GM12864 (cell line): ENCODE results near the gene NXF1.

Experiments used
- DNase-seq: peaks from one replicate; pipeline ENCODE4 v3.0.0-alpha.2; 2011; ENCODE audit warnings: low read depth
- H3K4me3 ChIP-seq: 2 replicates; pipeline ENCODE4 v1.5.1; 2011; ENCODE audit warnings: mild to moderate bottlenecking, low read depth, low read length, control low read depth
- TF ChIP-seq, protein P1 (sequence below): IDR thresholded peaks from 2 replicates; pipeline ENCODE4 v1.5.1; 2011; ENCODE audit warnings: low read depth, mild to moderate bottlenecking, moderate library complexity, low read length, control low read depth, inconsistent platforms; ENCODE audit errors: missing control alignments

NXF1 gene

GRCh38 chr11:62792202-62792575 is 13.1 kb downstream of the NXF1 start:
- DNase-seq: no peak
- TF ChIP-seq, protein P1, sequence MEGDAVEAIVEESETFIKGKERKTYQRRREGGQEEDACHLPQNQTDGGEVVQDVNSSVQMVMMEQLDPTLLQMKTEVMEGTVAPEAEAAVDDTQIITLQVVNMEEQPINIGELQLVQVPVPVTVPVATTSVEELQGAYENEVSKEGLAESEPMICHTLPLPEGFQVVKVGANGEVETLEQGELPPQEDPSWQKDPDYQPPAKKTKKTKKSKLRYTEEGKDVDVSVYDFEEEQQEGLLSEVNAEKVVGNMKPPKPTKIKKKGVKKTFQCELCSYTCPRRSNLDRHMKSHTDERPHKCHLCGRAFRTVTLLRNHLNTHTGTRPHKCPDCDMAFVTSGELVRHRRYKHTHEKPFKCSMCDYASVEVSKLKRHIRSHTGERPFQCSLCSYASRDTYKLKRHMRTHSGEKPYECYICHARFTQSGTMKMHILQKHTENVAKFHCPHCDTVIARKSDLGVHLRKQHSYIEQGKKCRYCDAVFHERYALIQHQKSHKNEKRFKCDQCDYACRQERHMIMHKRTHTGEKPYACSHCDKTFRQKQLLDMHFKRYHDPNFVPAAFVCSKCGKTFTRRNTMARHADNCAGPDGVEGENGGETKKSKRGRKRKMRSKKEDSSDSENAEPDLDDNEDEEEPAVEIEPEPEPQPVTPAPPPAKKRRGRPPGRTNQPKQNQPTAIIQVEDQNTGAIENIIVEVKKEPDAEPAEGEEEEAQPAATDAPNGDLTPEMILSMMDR: no peak
- H3K4me3 ChIP-seq: peak overlapping the region; percentile 7; the same call in 1 of the 2 replicates

DNA sequence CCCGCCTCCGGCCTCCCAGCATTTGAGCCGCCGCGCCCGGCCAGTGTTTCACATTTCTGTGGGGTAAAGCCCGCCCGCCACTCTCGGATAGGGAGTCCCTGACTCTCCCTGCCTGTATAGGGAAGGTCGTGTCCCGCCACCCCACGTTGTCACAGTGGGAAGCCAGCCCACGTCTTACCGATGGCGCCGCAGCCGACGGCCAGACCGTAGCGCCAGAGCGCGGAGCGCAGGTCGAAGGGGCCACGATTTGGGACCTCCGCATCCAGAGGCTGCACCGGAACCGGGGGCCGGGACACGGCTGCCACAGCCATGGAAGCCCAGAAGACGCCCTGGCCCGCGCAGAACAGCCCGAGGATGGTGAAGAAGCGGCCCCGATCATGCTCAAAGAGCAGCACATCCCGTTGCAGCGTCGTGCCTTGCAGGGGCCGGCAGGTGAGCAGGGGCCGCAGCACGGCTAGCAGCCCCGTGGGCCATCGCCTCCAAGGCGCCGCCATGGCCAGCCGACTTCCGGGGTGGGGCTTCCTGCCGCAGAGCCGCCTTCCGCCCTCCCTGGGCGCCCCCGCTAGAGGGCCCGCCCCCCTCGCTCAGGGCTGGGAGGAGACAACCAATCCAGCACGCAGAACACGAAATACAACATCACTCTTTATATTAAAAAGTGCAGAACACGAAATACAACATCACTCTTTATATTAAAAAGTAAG is 13.6 kb downstream of the NXF1 start, which contains the start of gene TMEM223:
TMEM223 (minus strand) TSS at position 506 of the 701 bp plus-strand sequence; CDS start at position 494, 12 bp downstream.
- TF ChIP-seq, protein P1: peak; percentile 12
- no peak for DNase-seq
- peak within 1 kb of the TSS; percentile 87 for H3K4me3 ChIP-seq

DNA sequence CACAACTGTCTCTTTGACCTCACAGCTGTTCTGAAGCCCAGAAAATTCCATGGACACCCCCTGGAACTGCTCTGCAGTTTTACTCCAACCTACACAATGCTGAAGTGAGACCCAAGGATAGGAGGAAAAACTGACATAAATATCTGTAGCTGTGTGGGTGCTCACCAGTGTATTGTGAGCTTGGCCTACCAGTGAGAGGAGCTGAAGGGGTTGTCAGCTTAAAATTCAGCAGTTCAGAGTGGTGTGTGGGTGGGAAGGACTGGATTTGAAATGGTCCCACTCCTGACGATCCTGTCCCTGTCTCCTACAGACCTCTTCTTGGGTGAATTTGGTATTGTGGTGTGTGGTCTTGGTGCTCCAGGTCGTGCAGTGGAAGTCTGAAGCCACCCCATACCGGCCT is 15.7 kb downstream of the NXF1 start:
- TF ChIP-seq, protein P1: no peak
- H3K4me3 ChIP-seq: no peak overlapping the region
- DNase-seq: no peak

GRCh38 chr11:62788991-62789390 is 16.2 kb downstream of the NXF1 start:
- H3K4me3 ChIP-seq: no peak overlapping the region
- TF ChIP-seq, protein P1: no peak
- no peak for DNase-seq

GRCh38 chr11:62787005-62787759 is 18.1 kb downstream of the NXF1 start, which contains the start of gene TMEM179B:
TMEM179B (plus strand) TSS chr11:62787402; CDS start chr11:62787432, 30 bp downstream.
- TF ChIP-seq, protein P1: peak; percentile 67
- peak; percentile 95 for DNase-seq
- H3K4me3 ChIP-seq: peak within 1 kb of the TSS; percentile 82

DNA sequence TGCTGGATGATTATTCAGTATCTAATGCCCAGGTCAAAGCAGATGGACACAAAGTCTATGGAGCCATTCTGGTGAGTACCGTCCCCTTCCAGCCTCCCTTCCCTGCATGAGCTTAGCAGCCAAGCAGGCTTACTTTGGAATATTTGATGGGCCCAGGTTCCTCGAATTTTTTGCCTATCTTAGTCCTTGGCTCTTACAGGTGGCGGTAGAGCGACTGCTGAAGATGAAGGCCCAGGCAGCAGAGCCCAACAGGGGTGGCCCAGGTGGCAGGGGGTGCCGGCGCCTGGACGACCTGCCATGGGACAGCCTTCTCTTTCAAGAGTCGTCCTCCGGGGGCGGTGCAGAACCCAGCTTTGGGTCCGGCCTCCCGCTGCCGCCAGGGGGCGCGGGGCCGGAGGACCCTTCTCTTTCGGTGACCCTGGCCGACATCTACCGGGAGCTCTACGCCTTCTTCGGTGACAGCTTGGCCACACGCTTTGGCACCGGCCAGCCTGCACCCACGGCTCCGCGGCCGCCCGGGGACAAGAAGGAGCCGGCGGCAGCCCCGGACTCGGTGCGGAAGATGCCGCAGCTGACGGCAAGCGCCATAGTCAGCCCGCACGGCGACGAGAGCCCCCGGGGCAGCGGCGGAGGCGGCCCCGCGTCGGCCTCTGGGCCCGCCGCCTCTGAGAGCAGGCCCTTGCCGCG is 18.8 kb downstream of the NXF1 start:
- DNase-seq: peak; percentile 59

More for the DNA sequence above, 18.8 kb downstream of the NXF1 start:
- H3K4me3 ChIP-seq: peak overlapping the region; percentile 82
- TF ChIP-seq, protein P1: peak; percentile 99
